Renal pelvis (tissue), 4 donors: ENCODE results near the gene TMEM183A. TPM values are rescaled to one million over a fixed set of nuclear protein-coding genes. Genes with fewer than 3 reads are reported as not detected.

ENCODE experiments used
- DNase-seq: peaks from one replicate; pipeline ENCODE4 v3.0.0-alpha.2; 2013
- polyA plus RNA-seq, 3 donors: library from polyadenylated mRNA; unstranded; fragments of 120-200 nt; gene quantifications; one replicate each; pipeline ENCODE4 v1.2.1, GENCODE V29; 2013; ENCODE audit not compliant: insufficient read length in 3 of 3

Gene TMEM183A
- polyA plus RNA-seq, 3 donors: 72.6 to 78.1 (median 73.3) TPM

DNA sequence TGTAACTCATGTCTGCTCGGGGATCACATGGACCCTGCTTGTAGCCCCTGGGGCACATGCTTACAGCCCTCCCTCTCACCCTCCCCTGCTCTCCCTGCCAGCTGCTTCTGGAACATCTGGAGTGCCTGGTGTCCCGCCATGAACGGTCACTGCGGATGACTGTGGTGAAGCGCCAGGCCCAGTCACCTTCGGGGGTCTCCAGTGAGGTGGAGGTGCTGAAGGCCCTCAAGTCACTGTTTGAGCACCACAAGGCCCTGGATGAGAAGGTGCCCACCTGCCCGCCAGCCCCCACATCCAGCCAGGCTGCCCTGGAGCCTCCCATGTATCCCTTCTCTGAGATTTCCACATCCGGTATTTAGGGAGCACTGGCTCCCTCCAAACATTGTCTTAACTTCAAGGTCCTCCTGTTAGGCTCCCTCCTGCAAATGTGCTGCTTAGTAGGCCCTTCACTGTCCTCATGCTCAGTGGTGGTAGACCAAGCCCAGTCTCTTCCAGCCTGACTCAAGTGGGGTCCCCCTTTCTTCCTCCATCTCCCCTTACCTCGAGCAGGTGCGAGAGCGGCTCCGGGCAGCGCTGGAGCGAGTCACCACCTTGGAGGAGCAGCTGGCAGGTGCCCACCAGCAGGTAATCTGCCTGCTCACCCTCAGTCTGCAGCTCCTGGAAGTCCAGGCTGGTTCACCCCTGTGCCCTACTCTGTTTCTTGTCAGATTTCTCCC is 36.8 kb downstream of the TMEM183A start:
- no peak for DNase-seq

- DNase-seq: no peak
Observed at GRCh38 chr1:203044546-203045250, 37.5 kb downstream of the TMEM183A start.

DNA sequence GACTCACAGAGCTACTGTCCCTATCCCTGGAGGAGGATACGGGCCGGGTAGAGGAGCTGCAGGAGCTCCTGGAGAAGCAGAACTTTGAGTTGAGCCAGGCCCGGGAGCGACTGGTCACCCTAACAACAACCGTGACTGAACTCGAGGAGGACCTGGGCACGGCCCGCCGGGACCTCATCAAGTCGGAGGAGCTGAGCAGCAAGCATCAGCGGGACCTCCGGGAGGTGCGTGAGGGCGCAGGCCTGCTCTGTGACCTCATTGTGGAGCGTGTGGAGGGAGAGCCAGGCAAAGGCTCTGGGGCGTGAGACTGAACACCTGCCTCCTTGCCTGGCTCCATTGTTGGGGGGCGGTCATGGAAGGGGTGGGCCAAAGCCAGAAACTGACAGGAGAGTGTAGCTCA is 38.2 kb downstream of the TMEM183A start:
- DNase-seq: no peak

DNA sequence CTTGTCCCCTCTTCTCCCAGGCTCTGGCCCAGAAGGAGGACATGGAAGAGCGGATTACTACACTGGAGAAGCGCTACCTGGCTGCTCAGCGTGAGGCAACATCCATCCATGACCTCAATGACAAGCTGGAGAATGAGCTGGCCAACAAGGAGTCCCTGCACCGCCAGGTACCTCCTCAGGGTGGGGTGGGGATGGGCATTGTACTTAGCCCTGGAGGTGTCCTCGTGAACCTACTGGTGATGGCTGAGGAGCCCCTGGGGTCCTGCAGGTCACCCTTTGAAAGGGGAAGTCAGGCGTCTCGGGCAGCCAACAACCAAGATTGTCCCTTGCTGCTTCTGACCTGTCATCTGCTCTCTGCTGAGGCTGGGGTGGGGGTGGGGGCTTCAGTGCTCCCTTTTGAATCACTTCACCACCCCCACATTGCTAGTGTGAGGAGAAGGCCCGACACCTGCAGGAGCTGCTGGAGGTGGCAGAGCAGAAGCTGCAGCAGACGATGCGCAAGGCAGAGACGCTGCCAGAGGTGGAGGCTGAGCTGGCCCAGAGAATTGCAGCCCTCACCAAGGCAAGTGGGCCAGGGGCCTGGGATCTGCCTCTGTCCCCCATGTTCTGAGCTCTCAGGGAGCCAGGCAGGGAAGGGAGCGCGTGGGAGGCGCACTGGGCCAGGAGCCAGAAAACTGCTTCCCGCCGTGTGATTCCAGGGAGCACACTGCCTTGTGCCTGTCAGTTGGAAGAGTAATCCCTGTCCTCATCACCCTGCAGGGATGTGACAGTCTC is 38.8 kb downstream of the TMEM183A start:
- DNase-seq: no peak

- no peak for DNase-seq
Observed at GRCh38 chr1:203046984-203047630, 39.9 kb downstream of the TMEM183A start.

GRCh38 chr1:203048086-203048485 is 40.9 kb downstream of the TMEM183A start:
- DNase-seq: no peak

DNA sequence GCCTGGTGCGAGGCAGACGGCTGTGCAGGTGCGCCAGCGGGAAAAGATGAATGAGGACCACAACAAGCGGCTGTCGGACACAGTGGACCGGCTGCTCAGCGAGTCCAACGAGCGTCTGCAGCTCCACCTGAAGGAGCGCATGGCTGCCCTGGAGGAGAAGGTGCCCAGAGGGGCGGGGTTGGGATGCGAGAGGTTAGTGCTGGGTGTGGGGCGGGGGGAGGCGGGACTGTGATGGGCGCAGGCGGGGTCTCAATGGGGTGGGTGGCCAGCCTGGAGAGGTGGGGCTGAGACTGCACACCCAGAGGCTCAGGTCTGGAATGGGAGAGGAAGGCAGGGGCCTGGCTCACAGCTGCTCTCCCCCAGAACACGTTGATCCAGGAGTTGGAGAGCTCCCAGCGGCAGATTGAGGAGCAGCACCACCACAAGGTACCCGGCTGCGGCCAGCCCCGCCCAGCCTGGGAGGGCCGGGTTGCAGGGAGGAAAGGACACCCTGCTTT is 41.4 kb downstream of the TMEM183A start:
- no peak for DNase-seq

DNA sequence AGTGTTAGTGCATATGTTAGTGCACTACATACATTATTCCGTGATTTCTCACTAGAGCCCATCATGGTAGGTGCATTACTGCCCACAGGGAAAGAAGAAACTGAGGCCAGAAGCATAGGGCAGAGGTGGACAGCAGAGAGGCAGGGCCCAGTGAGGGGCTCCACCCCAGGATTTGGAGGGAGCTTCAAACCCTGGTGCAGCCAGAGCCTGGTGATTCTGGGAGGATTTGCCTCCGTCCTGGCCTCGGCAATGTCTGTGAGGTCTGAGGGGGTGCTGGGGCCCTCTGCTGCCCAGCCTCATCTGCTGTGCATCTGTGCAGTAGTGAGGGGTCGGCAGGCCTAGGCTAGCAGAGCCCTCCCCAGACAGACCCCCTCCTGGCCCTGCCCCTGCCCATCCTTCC is 41.9 kb downstream of the TMEM183A start:
- no peak for DNase-seq

DNA sequence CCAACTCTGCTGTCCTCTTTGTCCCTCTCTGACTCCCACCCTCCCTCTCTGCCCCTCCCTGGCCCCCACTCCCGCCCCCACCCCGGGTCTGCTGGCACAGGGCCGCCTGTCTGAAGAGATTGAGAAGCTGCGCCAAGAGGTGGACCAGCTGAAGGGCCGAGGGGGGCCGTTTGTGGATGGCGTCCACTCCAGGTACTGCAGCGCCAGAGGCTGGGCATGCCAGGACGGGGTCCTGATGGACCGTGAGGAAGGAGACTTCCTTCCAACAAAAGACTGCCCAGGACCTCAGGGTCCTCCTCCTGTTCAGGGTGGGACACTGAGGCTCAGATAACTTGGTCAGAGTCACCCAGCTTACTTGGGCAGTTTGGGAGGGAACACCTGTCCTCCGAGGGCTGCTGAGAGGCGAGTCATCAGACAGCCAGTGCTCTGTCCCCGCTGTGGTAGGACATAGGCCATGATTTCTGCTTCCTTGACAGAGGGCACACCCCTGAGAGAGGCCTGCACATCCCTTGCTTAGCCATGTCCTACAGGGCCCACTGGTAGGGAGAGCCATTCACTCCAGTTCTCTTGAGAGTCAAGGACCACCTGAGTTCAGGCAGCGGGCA is 42.5 kb downstream of the TMEM183A start:
- no peak for DNase-seq

- no peak for DNase-seq
Observed at GRCh38 chr1:203050826-203051225, 43.7 kb downstream of the TMEM183A start.

DNA sequence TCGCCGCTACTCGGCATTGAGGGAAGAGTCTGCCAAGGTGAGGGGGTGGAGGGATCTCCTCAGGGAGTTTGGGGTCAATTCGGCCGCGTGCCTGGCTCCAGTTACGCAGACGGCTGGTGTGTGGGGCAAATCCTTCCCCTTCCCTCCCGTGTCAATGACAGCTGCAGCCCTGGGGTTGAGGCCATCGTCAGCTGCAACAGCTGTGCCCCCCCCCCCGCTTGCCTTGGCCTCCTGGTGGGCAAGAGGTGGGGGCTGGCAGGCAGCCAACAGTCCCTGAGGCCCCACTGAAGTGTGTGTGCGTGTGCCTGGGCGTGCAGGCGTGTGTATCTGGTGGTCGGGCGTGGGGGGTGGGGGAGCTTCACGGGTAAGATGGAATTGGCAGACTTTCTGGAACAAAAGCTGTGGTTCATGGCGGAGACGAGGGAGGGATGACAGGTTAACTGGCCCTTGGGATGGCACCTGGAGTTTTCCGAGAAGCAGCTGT is 44.7 kb downstream of the TMEM183A start:
- DNase-seq: no peak

GRCh38 chr1:203052601-203053000 is 45.4 kb downstream of the TMEM183A start:
- no peak for DNase-seq

- DNase-seq: no peak
Observed at GRCh38 chr1:203054184-203054583, 47.0 kb downstream of the TMEM183A start.

DNA sequence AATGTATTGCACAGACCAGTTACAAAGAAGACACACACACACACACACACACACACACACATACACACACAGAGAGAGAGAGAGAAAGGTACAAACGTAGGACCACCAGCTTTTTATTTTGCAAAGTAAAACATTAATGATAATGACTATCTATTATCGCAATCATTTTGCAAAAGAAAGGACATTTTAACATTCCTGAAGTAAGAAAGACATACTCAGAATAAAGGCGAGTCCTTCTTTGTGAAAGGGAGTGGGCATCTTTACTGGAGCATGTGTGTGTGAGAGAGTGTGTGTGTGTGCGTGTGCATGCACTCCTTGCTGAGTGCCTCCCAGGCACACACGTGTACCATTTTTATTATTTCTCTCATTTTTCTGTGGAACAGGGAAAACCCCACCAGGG is 47.5 kb downstream of the TMEM183A start:
- no peak for DNase-seq

GRCh38 chr1:203055161-203055799 is 48.1 kb downstream of the TMEM183A start:
- DNase-seq: no peak

- DNase-seq: no peak
Observed at GRCh38 chr1:203056012-203056411, 48.8 kb downstream of the TMEM183A start.

DNA sequence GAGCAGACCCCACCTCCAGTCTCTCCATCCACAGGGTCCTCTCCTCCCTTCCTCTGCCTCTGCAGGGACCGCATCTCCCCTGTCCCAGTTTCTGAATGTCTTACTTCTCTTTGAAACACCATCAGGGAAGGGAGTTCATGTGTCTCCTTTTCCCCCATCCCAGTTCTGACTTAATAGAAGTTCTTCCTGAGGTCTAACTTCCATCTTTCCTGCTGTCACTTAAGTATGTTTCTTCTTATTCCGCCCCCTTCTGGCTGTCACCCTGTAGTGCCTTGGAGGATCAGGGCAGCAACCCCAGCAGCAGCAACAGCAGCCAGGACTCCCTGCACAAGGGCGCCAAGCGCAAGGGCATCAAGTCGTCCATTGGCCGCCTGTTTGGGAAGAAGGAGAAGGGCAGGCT is 49.3 kb downstream of the TMEM183A start:
- DNase-seq: no peak

GRCh38 chr1:203057911-203058675 is 50.9 kb downstream of the TMEM183A start:
- no peak for DNase-seq

- no peak for DNase-seq
Observed at GRCh38 chr1:203058676-203058935, 51.4 kb downstream of the TMEM183A start.

DNA sequence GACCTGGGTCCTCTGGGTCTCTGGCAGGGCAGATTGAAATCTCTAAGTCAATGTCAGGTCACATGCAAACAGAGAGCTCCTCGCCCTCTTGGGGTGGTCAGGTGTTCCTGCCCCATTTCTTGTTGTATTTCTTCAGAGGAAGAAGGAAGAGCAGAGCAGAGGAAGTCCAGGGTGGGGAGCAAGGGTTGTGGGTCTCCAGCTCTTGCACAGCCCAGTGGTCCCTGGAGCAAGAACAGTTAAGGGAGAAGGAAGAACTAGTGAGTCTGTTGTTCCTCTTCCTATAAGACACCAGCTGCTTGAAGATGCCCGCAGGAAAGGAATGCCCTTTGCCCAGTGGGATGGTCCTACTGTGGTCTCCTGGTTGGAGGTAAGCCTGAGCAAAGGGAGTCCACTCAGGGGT is 52.3 kb downstream of the TMEM183A start:
- DNase-seq: no peak

DNA sequence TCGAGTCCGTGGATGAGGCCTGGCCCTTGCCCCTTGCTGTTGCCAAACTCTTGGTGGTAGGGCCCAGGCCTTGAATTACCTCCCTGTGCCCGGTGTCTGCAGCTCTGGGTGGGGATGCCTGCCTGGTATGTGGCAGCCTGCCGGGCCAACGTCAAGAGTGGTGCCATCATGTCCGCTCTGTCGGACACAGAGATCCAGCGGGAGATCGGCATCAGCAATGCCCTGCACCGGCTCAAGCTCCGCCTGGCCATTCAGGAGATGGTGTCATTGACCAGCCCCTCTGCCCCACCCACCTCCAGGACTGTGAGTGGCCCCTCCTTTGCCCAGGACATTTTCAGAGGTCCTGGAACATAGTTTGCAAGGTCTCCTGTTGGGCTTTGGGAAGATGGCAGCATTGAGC is 52.9 kb downstream of the TMEM183A start:
- no peak for DNase-seq
